Stomach smooth muscle (tissue), 2 donors: ENCODE results near the gene GPC3.

Source experiments
- H3K27ac ChIP-seq: one replicate; pipeline ENCODE4 v1.7.0; 2013; ENCODE audit warnings: mild to moderate bottlenecking, low read length, inconsistent platforms
- H3K27me3 ChIP-seq, 2 donors: one replicate each; pipeline ENCODE4 v1.7.0; 2013; ENCODE audit warnings: low read length in 2 of 2; ENCODE audit not compliant: insufficient read depth in 2 of 2, control insufficient read depth in 1 of 2
- H3K36me3 ChIP-seq, 2 donors: one replicate each; pipeline ENCODE4 v1.7.0; 2013; ENCODE audit warnings: low read length in 2 of 2; ENCODE audit not compliant: control insufficient read depth in 2 of 2, insufficient read depth in 2 of 2
- H3K4me1 ChIP-seq: one replicate; pipeline ENCODE4 v1.7.0; 2013; ENCODE audit warnings: low read length; ENCODE audit not compliant: control insufficient read depth, insufficient read depth
- H3K4me3 ChIP-seq, 2 donors: one replicate each; pipeline ENCODE4 v1.7.0; 2013; ENCODE audit warnings: low read length in 2 of 2
- H3K9ac ChIP-seq, 2 donors: one replicate each; pipeline ENCODE4 v1.7.0; 2013; ENCODE audit warnings: low read length in 2 of 2, mild to moderate bottlenecking in 1 of 2
- H3K9me3 ChIP-seq, 2 donors: one replicate each; pipeline ENCODE4 v1.7.0; 2013; ENCODE audit warnings: low read length in 2 of 2; ENCODE audit not compliant: control insufficient read depth in 2 of 2
- donor health status: healthy.
- donor health status: Pancreatic carcinoma.

Gene GPC3

DNA sequence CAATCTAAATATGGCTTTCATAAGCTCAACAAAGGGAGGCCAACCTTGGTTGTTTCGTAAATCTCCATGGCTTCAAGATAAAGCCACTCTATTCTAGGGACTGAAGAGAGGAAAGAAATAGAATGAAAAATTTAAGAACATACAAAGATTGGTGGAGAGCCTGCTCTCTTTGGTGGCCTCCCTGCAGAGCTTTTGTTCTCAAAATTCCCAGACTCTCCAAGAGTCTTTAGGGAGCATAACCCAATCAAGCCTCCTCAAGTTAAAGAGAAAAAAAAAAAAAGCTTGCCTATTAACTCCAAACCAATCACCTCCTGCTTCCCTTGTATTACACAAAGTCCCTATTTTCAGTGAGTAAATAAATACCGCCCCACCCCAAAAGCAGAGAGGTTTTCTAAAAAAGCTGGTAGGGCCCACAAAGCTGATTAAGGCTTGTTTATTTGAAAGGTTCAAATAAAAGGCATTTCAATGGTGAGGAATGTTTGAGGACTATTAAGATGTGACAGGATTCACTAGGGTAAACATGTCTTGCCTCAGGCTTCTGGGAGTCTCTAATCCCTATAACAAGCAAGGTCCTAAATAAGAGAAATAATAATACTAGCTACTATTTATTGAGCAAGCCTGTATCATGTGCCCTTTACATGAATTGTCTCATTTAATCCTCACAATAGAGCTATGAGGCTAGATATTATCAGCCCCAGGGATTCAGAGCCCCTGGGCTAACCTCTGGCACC, 71.6 kb downstream of the GPC3 start:
- Histone ChIP-seq H3K27me3 (peaks cover 0 to 3% of the 10 kb centered on the region in 2 donors), H3K27ac (no peak overlapping the region), H3K4me3 (no peak overlapping the region), H3K4me1 (no peaks in the 10 kb centered on the region), H3K9ac (no peak overlapping the region), H3K36me3 (no peaks in the 10 kb centered on the region), H3K9me3 (peaks cover 0 to 3% of the 10 kb centered on the region in 2 donors)

DNA sequence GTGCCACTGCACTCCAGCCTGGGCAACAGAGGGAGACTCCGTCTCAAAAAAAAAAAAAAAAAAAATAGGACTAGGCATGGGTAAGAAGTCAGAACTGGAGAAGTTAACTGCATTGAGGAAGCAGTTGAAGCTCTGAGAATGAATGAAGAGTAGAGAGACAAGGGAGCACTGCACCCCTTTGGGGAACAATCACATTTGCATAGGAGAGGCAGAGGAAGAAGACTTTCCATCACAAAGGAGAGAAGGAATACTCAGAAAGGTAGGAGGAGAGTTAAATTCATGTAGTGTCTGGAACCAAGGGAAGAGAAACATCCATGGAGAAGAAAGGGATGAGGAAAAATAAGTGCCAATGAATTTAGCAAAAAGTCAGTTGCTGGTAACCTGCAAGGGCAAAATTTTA, 72.4 kb downstream of the GPC3 start:
- Histone ChIP-seq H3K27ac (no peak overlapping the region), H3K4me3 (no peak overlapping the region), H3K4me1 (no peaks in the 10 kb centered on the region), H3K36me3 (no peaks in the 10 kb centered on the region), H3K27me3 (peaks cover 0 to 2% of the 10 kb centered on the region in 2 donors), H3K9me3 (peaks cover 0 to 3% of the 10 kb centered on the region in 2 donors), H3K9ac (no peak overlapping the region)

DNA sequence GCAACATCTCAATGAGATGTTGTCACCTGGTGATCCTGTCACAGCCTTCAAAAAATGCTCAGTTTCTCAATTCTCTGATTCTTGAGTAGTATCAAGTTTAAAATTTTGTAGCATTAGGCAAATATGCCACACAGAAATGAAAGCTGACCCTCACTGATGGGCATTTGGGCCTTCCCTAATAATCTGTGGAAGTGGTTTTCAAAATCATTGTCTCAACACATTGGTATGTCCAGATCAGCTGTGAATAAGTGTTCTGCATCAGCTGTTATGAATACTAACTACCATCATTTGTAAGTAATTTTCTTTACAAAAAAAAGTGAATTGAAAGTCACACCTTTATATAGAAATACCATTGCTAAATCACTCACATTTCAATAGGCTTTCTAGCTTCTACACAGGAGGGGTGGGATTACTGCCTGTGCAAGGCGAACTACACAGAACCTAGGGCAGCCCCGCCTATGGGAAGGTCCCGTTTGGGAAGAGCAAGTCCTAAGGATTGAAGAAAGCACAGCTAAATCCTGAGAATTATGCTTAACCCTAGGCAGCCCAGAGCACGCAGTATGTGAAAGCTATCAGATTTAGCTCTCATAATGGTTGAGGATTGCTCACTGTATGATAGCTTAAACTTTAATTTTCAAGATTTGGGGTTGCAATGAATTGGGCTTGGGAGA, 73.4 kb downstream of the GPC3 start:
- Histone ChIP-seq H3K27ac (no peak overlapping the region), H3K36me3 (no peaks in the 10 kb centered on the region), H3K4me1 (no peaks in the 10 kb centered on the region), H3K4me3 (no peak overlapping the region), H3K9ac (no peak overlapping the region), H3K27me3 (peaks cover 0 to 2% of the 10 kb centered on the region in 2 donors), H3K9me3 (peaks cover 0 to 1% of the 10 kb centered on the region in 2 donors)

DNA sequence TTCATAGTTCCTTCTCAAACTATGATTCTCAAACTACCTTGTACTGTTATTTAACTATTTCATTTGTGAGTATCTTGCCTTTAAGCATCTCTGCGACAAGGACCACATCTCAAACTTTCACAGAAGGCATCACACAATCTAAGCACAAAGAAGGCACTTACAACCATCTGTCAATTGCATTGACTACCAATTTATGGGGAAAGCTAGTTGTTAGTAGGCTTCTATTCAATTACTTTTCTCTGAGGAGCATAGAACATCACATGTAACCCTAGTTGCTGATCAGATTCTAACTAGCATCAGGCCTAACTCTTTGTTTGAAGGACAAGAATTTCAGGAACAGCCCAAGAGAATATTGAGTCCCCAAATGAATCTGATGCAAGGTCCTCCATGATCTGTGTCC, 74.9 kb downstream of the GPC3 start:
- no peak overlapping the region for H3K9ac ChIP-seq
- no peaks in the 10 kb centered on the region for H3K4me1 ChIP-seq
- no peak overlapping the region for H3K4me3 ChIP-seq
- H3K9me3 ChIP-seq = no peaks in the 10 kb centered on the region
- peaks cover 0 to 2% of the 10 kb centered on the region in 2 donors for H3K27me3 ChIP-seq
- H3K27ac ChIP-seq = no peak overlapping the region
- H3K36me3 ChIP-seq = no peaks in the 10 kb centered on the region

DNA sequence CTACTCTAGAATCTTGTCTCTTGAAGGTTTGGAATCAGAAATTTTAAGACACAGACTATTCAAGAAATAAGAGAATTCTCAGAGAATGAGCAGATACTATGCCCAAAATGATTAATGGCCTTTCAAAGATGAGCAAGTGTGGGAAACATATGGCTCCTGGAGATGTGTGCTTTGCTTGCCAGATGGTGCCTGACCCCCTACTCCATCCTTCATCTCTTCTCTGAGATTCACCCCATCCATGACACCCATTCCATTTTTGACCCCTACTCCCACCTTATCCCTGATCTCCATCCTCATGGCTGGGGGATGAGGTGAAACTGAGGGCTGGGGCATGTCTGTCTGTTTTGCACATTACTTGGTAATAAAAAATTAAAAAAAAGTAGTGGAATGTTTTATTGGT, 75.5 kb downstream of the GPC3 start:
- no peak overlapping the region for H3K4me3 ChIP-seq
- H3K9me3 ChIP-seq = no peaks in the 10 kb centered on the region
- H3K27ac ChIP-seq = no peak overlapping the region
- no peaks in the 10 kb centered on the region for H3K4me1 ChIP-seq
- peaks cover 0 to 2% of the 10 kb centered on the region in 2 donors for H3K27me3 ChIP-seq
- no peak overlapping the region for H3K9ac ChIP-seq
- no peaks in the 10 kb centered on the region for H3K36me3 ChIP-seq

DNA sequence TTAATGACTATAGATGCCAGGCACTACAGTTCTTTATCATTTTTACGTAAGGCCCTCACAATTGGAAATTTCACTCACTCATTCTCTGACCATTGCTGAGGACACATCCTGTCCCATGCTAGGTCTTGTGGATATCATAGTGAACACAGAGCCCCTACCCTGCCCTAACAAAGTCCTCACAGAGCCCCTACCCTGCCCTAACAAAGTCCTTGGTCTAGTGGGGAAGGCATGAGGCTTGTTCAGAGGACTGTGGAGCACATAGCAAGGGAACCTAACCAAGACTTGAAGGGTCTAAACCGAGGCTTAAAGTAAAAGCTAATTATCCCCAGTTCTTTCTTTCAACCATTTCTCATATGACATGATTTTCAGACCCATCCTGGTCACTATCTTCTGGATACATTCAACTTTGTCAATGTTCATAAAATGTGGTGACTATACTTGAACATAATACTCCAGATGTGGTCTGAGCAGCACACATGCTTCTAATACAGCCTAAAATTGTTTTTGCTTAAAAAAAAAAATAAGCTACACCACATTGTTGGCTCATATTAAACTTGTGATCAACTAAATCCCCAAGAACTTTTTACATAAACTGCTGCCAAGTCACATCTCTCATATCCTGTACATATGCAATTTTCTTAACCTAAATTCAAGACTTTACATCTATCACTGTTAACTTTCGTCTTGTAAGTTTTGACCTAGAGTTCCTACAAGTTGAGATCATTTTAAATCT, 77.0 kb downstream of the GPC3 start:
- Histone ChIP-seq H3K4me3 (no peak overlapping the region), H3K36me3 (no peaks in the 10 kb centered on the region), H3K9ac (no peak overlapping the region), H3K27me3 (peaks cover 0 to 6% of the 10 kb centered on the region in 2 donors), H3K4me1 (no peaks in the 10 kb centered on the region), H3K27ac (no peak overlapping the region), H3K9me3 (no peaks in the 10 kb centered on the region)

DNA sequence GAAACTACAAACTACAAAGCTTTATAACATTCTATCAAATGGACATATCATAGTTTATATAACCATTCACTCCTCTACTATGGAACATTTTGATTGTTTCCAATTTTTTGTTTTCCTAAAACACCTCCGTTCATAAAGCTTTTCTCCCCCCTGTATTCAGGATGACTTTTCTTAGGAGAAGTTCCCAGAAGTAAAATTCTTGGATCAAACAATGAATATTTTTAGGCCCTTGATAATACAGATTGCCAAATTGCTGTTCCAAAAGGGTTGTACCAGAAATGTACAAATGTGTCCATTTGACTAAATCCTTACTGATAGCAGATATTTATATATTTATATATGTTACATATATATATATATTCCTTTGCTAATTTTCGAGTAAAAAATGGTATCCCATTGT, 77.8 kb downstream of the GPC3 start:
- Histone ChIP-seq H3K27ac (no peak overlapping the region), H3K4me1 (no peaks in the 10 kb centered on the region), H3K9me3 (no peaks in the 10 kb centered on the region), H3K36me3 (no peaks in the 10 kb centered on the region), H3K4me3 (no peak overlapping the region), H3K9ac (no peak overlapping the region), H3K27me3 (peaks cover 0 to 6% of the 10 kb centered on the region in 2 donors)

DNA sequence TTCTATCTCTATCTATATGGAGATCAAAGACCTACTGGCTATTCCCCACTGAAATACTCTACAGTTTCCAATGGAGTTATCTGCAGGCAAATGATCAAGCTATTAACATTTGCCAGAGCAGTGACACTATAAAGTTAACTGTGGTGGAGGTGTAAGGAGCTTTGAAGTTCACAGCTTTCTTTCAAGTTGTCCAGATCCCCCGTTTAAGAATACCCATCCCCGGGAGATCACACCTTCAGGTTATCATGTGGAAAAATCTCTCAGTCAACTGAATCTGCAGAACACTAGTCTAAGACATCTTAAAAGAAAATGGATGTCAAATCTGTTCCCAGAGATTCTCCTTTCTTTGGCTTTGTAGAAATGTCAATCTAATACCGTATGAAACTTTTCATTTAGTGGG, 80.1 kb downstream of the GPC3 start:
- no peak overlapping the region for H3K27ac ChIP-seq
- H3K27me3 ChIP-seq = peaks cover 0 to 6% of the 10 kb centered on the region in 2 donors

DNA sequence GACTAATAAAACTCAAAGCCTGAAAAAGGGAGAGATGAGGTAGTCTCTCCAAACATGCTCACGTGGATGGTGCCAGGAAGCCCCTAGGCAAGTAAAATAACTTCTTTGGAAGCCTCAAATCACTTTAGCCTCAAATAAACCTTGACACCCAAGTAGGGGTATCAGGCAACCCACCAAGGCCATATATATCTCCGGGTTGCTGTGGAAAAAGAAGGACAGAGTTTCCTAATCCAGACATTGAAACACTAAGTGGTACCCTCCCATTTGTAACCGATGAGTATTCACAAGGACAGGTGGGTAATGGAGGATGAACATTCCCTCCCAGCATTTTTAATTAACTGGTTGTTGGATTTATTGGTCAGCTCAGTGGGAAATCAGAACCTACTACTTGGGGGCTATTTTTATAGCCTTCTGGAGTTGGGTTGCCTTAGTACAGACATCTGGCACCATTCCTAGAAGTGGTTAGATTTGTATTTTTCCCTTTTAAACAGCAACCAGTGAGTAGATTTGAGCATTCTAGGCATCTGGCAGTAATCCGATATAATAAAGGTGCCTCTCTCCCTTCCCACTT, 87.7 kb downstream of the GPC3 start:
- Histone ChIP-seq H3K27me3 (peaks cover 0 to 2% of the 10 kb centered on the region in 2 donors), H3K36me3 (no peaks in the 10 kb centered on the region), H3K4me3 (no peak overlapping the region), H3K27ac (no peak overlapping the region), H3K9ac (no peak overlapping the region), H3K9me3 (no peaks in the 10 kb centered on the region), H3K4me1 (no peaks in the 10 kb centered on the region)

More for the DNA sequence above, 80.1 kb downstream of the GPC3 start:
- no peaks in the 10 kb centered on the region for H3K9me3 ChIP-seq
- no peaks in the 10 kb centered on the region for H3K36me3 ChIP-seq
- no peak overlapping the region for H3K9ac ChIP-seq
- no peak overlapping the region for H3K4me3 ChIP-seq
- H3K4me1 ChIP-seq = no peaks in the 10 kb centered on the region

DNA sequence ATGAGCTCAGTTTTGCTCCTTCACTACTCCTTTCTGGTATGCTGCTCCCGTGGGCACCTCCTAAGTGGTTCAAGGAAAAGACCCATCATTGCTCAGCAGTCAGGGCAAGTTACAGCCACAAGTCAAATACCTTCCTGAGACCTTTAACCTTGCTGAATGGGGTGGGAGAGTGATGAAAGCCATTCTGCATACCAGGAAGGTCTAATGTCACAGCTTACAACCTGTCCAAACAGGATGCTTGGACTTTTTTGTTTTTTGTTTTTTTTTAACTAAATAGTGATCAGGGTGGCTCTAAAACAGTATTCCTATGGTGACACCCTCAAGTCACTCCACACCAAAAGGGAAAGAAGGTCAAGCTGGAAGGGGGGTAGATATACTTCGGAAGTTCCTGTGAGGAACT, 93.1 kb downstream of the GPC3 start:
- Histone ChIP-seq H3K27ac (no peak overlapping the region), H3K27me3 (peaks cover 0 to 2% of the 10 kb centered on the region in 2 donors), H3K9ac (no peak overlapping the region), H3K4me1 (no peaks in the 10 kb centered on the region), H3K9me3 (no peaks in the 10 kb centered on the region), H3K36me3 (no peaks in the 10 kb centered on the region), H3K4me3 (no peak overlapping the region)
